Measurements from ENCODE around the gene RAB11FIP3.

Gene RAB11FIP3

GRCh38 chr16:424033-424622, 1.3 kb upstream of the RAB11FIP3 start:
- no peak for DNase-seq (ENCODE audit: low read depth in 1 of 2, low spot score in 1 of 2)

GRCh38 chr16:424623-425081, 797 bp upstream of the RAB11FIP3 start:
- DNase-seq (ENCODE audit: low read depth in 1 of 2, low spot score in 1 of 2): no peak

- peak in 1 of 2 donors; percentile 26 for DNase-seq (ENCODE audit: low read depth in 1 of 2, low spot score in 1 of 2)
These were observed 278 bp downstream of the RAB11FIP3 start for GRCh38 chr16:425740-426114.

- no peak for DNase-seq (ENCODE audit: low read depth in 1 of 2, low spot score in 1 of 2)
These were observed 861 bp downstream of the RAB11FIP3 start for GRCh38 chr16:426115-426905.

- no peak for DNase-seq (ENCODE audit: low read depth in 1 of 2, low spot score in 1 of 2)
These were observed 1.4 kb downstream of the RAB11FIP3 start for GRCh38 chr16:426906-427249.

- DNase-seq (ENCODE audit: low read depth in 1 of 2, low spot score in 1 of 2): no peak
These were observed 1.8 kb downstream of the RAB11FIP3 start for GRCh38 chr16:427250-427649.

GRCh38 chr16:430904-431303, 5.5 kb downstream of the RAB11FIP3 start:
- DNase-seq (ENCODE audit: low read depth in 1 of 2, low spot score in 1 of 2): no peak

GRCh38 chr16:440627-441026, 15.2 kb downstream of the RAB11FIP3 start:
- DNase-seq (ENCODE audit: low read depth in 1 of 2, low spot score in 1 of 2): no peak

- DNase-seq (ENCODE audit: low read depth in 1 of 2, low spot score in 1 of 2): no peak
These were observed 16.0 kb downstream of the RAB11FIP3 start for GRCh38 chr16:441447-441846.

- DNase-seq (ENCODE audit: low read depth in 1 of 2, low spot score in 1 of 2): no peak
These were observed 17.5 kb downstream of the RAB11FIP3 start for GRCh38 chr16:442976-443375.

GRCh38 chr16:444027-444426, 18.6 kb downstream of the RAB11FIP3 start:
- no peak for DNase-seq (ENCODE audit: low read depth in 1 of 2, low spot score in 1 of 2)

GRCh38 chr16:445566-445965, 20.1 kb downstream of the RAB11FIP3 start:
- DNase-seq (ENCODE audit: low read depth in 1 of 2, low spot score in 1 of 2): no peak

GRCh38 chr16:450385-450784, 24.9 kb downstream of the RAB11FIP3 start:
- no peak for DNase-seq (ENCODE audit: low read depth in 1 of 2, low spot score in 1 of 2)

- no peak for DNase-seq (ENCODE audit: low read depth in 1 of 2, low spot score in 1 of 2)
These were observed 25.5 kb downstream of the RAB11FIP3 start for GRCh38 chr16:450785-451512.

GRCh38 chr16:454397-454940, 29.0 kb downstream of the RAB11FIP3 start:
- no peak for DNase-seq (ENCODE audit: low read depth in 1 of 2, low spot score in 1 of 2)

GRCh38 chr16:455453-455852, 30.0 kb downstream of the RAB11FIP3 start:
- no peak for DNase-seq (ENCODE audit: low read depth in 1 of 2, low spot score in 1 of 2)

GRCh38 chr16:456891-457483, 31.5 kb downstream of the RAB11FIP3 start:
- no peak for DNase-seq (ENCODE audit: low read depth in 1 of 2, low spot score in 1 of 2)

- DNase-seq (ENCODE audit: low read depth in 1 of 2, low spot score in 1 of 2): no peak
These were observed 32.4 kb downstream of the RAB11FIP3 start for GRCh38 chr16:457732-458400.

- DNase-seq (ENCODE audit: low read depth in 1 of 2, low spot score in 1 of 2): no peak
These were observed 34.3 kb downstream of the RAB11FIP3 start for GRCh38 chr16:459761-460160.

GRCh38 chr16:460787-461186, 35.3 kb downstream of the RAB11FIP3 start:
- DNase-seq (ENCODE audit: low read depth in 1 of 2, low spot score in 1 of 2): no peak

- DNase-seq (ENCODE audit: low read depth in 1 of 2, low spot score in 1 of 2): no peak
These were observed 37.6 kb downstream of the RAB11FIP3 start for GRCh38 chr16:463071-463470.

All from stimulated activated CD4-positive, alpha-beta T cell treated with anti-CD3 and anti-CD28 coated beads, Interleukin-15, amount 100 ng/mL, for 1 hour (primary cell).